NCI-H2227 (cell line): ENCODE measurements around the gene SLC6A3.
A peak's percentile ranks its signal among the peaks of the same experiment; 100 is the strongest.
"Not testable (repeated sequence)": the region's sequence is repeated elsewhere in the genome, so short reads cannot be mapped to it uniquely, and the experiment has no call there.

ENCODE experiments used
- DNase-seq: peaks from one replicate; lab custom pipeline; 2025; ENCODE audit not compliant: unreplicated experiment; lab: John Stamatoyannopoulos, UW

Gene SLC6A3

DNA sequence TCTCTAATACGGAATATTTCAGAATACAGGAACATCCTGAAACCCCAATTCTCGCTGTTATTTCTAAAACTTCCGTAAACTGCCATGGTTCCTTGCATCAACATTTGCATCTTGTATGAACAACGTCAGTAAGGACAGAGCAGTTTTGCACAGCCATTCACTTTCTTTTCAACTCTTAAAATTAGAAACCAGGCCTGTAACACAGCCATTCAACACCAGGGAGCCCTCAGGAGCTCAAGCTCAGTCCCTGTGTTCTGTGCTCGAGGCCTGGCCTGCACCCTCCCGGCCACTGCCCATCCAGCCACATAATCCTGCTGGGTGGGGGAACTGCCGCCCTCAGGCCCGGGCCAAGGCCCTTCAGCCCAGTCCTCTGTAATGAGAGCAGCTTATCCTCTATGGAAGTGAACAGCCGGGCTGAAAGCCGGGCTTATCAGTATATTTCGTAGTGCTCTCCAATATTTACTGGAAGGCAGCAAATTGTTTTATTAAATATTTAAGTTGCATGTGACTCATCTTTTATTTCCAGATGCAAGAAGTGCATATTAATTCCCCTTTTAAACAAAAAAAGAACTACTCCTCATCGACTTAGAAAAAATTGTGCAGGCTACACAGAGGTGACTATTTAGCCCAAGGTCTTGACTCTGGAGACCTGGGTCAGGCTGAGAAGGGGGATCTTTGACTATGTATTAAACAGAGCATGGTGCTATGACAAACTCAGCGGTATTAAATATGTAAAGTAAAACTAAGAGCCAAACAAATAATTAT, 33.2 kb upstream of the SLC6A3 start:
- DNase-seq, result no peak

DNA sequence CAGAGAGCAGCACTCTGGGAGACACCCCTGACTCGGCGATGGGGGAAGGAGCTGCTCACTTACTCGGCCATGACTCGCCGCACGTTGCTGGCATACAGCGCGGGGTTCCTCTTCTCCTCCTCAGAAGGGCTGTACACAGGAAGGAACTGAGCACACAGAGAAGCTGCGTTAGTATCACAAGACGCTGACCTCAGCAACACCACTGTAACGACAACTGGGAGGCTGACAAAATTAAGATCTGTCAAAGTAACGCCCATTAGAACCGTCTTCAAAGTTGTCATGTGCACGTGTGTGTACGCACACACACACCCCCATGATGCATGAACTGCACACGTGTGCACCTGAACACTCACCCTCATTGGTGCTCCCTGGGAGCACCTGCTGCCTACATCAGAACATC, 32.1 kb upstream of the SLC6A3 start:
- DNase-seq, result no peak

DNA sequence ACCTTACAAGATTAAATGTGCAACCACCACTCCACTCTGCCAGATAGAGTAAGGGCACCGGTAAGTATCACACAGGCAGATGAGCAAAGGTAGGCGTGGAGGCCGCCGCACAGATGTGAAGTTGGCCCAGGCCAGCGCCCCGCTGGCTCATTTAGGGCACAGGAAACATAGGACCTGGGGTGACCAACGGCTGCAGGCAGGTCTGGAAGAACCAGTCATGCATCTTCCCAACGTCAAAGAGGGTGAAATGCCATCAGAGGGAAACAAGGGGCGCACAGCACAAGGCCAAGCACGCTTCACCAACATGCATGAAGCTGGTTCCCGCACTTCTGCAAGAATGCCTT, 31.7 kb upstream of the SLC6A3 start:
- DNase-seq, result no peak

DNA sequence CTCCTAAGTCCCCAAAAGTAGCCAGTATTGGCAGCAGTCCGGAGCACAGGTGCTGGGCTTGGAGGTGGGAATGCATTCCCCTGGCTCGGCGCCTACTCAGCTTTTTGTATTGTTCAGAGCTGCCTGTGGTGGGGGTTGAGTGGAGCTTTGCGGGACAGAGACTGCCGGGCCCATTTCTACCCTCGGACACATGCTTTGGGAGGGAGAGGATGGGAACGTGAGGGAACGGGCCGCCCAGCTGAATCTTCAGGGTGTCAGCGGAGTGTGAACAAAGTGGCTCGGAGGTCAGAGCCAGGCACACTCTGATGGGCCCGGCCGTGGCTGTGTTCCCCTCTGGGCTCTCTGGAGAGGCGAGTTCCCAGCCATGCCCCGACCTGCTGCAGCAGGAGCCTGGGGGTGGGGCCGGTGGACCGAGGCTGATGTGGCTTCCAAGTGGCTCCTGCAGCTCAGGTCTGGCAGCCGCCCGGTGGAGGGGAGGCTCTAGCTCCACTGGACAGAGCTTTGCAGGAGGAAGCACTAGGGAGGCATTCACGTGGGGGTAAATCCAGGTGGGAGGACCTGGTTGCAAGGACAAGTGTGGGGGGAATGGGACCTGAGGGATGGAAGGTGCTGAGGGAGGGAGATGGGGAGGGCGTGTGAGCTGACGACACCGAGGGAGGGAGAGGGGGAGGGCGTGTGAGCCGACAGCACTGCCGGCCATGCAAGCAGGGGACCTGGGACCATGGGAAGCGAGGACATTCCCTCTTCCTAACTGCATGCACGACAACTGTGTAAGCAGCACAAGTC, 31.1 kb upstream of the SLC6A3 start:
- no peak for DNase-seq

DNA sequence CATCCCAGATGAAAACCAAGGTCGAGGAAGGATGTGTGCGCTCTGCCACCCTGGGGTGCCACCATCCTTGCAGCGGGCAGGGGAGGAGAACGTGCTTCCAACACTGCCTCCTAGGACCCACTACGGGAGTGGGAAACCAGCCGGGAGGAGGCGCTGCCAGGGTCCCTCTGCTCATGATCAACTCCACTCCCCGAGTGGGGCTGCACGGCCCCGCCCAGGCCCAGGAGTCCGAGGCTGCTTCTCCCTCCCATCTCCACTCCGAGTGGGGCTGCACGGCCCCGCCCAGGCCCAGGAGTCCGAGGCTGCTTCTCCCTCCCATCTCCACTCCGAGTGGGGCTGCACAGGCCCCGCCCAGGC, 30.3 kb upstream of the SLC6A3 start:
- not testable (repeated sequence) for DNase-seq

DNA sequence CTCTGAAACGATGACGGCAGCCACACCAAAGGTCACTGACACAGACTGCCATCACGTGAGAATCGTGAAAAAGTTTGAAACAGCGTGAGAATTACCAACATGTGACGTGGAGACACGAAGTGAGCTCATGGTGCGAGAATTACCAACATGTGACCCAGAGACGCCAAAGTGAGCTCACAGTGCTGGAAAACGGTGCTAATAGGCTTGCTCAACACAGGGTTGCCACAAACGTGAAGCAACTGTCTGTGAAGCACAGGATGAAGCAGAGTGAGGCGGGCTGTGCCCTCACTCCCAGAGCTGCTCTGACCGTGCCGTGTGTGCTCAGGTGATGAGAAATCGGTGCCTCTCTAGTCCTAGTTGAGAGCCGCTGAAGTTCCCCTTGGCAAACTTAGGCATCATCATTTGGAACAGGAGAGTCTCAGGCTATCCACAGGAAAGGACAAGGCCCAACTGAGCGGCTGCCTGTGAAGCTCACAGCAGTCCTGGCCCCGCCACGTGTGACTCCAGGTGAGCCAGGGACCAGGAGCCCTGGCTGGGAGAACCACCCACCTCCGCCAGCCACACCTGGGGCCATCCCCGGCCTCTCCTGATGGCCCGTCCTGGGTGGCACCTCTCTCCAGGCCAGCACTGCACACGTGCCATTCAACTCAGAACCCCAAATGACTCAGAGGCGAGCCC, 29.8 kb upstream of the SLC6A3 start:
- DNase-seq, result no peak

DNA sequence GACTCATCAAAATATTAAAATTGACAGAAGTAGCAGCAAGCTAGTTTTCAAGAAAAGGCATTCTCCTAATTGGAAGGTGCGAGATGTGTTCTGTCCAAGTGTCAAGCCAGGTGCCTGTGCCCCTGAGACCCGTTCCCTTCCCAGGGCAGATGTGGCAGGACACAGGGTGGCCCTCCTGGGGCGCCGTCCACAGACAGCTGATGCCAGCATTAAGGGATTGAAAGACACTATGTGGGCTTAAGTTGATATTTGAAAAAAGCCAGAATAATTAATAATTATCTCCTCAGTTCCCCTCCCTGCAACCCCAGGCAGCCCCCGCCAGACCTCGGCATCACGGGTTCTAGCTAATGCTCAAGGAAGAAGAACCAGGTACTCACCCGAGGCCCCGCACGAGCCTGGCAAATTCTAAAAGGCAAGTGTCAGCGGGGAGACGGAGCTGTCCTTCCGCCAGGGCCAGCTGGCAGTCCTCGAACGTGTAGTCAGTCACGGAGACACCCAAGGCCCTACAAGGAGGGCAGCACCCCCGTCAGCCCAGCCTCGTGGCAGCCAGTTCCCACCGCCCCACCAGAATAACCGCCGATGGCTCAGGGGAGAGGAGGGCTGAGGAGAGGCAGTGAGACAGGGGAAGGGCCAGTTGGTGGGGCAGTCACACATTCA, 29.1 kb upstream of the SLC6A3 start:
- no peak for DNase-seq

DNA sequence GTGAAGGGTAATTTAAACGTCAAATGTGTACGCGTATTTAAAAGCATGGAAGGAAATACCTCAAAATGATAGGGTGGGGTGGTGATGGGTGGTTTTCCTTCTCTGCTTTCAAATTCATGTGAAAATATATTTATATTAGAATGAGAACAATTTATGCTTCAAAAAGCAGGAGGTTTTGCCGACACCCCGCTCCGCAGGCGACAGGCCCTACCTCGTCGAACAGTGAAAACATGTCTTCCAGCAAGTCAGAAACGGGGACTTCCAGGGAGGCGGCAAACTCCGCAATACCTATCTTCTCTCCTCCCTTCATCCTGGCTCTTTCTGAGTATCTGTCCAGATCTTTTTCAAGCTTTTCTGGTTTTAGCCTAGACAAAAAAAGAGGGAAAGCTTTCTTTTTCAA, 28.5 kb upstream of the SLC6A3 start:
- no peak for DNase-seq

DNA sequence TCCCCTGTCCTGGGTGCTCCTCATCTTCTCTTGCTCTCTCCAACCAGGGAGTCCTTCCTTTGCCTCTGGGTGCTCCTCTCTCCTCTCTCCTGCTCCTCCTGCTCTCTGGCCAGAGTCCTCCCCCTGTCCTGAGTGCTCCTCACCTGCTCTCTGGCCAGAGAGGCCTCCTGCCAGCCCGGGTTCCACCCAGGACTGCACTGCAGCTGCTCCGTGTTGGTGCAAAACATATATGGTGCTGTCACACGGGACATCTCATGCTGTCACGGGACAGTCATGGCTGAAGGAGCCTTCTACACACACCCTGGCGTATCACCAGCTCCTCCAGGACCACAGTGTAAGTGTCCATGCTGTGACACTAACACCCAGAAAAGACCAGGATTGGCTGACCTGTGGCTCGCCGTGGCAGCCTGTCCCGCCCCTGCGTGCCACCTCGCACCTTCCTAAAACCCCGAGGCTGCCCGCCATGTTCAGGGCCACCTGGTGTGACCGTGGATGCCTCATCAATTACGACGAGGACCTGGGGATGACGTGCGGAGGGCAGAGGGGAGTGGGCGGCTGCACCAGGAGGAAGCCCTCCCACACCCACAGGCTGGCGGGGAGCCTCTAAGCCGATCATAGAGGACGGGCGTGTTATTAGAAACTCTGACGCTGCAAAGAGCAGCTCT, 27.9 kb upstream of the SLC6A3 start:
- no peak for DNase-seq

DNA sequence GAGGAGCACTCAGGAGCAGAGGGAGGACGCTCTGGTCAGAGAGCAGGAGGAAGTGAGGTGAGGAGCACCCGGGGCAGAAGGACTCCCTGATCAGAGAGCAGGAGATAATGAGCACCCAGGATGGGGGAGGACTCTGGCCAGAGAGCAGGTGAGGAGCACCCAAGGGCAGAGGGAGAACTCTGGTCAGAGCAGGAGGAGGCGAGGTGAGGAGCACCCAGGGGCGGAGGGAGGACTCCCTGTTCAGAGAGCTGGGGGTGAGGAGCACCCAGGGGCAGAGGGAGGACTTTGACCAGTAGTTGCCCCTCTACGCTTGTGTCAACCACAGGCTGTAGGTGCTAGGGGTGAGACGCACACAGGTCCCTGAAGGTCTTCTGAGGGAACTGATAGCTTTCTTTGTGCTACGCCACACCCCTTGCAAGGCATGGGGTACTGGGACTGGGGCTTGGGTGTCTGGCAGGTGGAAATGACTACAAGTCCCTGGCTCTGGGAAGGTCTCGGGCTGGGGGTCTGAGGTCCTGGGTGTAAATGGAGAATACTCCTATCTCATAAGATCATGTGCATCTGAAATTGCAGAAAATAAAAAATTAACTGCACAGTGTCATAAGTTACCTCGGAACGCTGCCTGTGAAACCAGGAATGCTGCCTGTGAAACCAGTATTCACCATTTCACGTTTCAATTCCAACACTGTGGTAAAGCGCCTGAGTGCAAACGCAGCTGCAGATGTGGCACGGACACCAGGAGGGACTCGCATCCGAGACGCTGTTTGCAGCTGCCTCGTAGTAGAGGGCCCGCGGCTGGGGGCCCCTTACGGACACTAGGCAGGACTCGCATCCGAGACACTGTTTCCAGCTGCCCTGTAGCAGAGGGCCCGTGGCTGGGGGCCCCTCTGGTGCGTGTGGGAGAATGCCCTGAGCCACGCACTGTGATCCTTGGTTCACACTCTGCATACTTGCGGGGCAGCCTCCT, 27.0 kb upstream of the SLC6A3 start:
- no peak for DNase-seq

DNA sequence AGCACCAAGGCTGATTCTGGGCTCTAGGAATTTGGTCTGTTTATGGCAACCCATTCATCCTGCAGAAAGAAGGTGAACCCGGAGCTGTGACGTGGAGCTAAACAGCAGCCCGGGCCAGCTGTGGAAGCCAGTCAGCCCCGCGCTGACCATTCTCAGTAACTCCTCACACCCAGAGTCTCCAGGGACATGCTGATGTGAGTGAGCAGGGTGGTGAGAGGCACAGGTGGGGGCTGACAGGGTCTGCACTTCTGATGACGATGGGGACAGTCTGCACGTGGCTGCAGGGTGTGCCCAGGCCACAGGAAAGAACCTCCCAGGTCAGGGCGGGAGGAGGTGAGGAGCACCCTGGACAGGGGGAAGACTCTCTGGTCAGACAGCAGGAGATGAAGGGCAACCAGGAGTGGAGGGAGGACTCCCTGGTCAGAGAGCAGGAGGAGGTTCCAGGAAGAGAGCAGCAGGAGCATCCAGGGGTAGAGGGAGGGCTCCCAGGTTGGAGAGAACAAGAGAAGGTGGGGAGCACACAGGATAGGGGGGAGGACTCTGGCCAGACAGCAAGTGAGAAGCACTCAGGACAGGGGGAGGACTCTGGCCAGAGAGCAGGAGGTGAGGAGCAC, 26.1 kb upstream of the SLC6A3 start:
- DNase-seq, result no peak

DNA sequence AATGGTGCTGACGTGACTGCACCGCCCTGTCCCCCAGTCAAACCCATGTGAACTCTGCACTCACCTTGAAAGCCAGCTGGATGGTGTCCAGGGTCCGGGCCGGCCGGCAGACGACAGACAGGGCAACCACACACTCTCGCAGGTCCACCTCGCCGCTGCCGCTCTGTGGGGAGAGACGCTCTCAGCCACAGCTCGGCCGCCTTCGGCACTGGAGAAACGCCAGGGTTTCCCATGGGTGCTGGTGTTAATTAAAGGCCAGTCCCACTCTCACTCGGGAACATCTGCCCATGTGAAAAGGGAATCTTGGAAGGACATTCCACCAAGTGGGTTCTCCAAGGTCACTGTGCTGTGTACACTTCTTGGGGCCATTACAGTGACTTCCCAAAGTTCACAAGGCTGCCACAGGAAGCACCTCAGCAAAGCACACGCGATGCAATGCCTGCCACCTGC, 25.5 kb upstream of the SLC6A3 start:
- no peak for DNase-seq

DNA sequence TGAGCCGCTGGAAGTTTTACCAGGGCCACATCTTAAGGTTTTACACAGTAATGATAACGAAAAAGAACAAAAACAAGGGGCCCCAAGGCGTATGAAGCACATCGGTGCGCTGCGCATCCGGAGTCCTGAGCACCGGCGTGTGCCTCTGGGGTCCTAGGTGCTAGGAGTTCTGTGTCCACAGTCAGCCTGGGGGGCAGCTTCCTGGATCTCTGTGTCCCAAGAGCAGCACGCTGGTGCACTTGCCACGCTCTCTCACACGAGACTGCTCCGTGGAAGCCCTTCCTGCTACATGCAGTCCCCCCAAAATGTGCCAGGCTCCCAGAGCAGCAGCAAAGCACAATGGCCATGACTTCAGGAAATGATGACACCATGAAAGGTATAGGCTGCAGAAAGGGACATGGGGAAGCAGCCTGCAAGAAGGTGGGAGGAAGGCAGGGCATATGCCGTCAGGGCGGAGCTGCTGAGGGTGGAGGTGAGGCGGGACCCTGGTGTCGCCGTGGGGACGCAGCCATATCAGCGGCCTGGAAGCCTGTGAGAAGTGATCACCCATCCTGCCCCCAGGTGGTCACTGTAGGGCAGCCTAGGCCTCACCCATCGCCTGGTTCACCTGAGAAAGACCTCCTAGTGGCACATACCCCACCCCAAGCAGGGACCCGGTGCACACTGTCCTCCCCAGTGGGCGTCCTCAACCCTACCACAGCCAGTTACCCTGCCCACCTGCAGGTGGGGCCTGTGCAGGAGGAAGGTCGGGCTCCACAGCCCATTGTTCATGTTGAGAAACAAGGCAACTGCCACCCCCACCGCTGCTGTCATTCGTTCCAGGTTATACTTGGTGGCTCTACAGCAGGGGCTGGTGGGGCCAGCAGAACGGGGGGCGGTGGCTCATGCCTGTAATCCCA, 23.6 kb upstream of the SLC6A3 start:
- DNase-seq, result no peak

DNA sequence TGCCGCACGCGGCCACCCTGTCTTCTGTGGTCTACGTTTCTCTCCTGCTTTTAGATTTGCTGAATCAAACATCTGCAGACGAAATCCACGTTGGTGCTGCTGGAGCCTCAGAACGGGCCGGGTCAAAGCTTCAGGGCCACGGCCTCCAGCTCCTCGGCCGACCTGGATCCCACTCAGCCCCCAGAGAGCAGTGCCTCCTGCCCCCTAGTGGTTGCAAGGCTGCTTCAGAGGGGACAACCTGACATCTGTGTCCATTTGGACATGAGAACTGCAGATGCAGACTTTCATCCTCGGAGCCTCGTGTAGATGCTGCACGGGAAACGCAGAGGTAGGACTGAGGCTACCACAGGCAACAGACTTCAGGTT, 23.0 kb upstream of the SLC6A3 start:
- DNase-seq, result peak; percentile 13

DNA sequence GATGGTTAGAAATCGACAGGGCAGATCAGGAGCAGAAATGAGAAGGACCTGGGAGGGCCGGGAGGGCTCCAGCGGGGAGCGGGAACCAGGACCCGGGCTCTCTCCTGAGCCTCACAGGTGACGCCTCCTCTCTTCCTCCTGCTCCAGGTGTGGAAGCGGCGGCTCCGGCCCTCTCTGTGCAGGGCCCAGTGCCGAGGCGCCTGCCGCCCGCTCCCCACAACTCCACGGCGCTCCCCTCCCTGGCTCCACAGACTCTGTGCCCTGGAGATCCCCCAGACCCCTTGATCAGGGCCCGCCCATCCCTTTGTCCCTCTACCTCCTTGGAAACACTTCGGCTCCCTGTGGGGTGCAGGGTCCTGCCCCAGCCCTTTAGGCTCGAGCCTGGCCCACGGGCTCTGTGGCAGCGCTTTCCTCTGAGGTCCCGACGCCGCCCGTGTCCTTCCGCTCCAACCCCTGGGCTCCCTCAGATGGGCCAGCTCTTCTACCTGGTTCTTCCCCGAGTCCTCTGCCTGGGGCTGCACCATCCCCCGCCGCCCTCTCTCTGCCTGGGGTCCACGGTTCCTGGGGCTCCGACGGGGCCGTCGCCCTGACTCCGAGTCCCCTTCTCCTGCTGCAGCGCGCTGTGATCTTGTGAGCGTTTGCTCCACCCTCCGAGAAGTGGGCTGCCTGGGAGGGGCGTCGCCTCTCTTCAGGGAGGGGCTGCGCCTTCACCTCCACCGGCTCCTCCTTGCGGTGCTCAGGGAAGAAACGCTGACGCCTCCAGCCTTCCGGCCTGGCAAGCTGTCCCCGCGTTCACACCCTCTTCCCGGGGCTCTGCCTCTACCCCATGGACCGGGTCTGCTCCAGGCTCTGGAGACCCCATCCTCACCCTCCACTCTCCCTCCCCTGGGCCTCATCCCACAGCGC, 22.4 kb upstream of the SLC6A3 start:
- no peak for DNase-seq

DNA sequence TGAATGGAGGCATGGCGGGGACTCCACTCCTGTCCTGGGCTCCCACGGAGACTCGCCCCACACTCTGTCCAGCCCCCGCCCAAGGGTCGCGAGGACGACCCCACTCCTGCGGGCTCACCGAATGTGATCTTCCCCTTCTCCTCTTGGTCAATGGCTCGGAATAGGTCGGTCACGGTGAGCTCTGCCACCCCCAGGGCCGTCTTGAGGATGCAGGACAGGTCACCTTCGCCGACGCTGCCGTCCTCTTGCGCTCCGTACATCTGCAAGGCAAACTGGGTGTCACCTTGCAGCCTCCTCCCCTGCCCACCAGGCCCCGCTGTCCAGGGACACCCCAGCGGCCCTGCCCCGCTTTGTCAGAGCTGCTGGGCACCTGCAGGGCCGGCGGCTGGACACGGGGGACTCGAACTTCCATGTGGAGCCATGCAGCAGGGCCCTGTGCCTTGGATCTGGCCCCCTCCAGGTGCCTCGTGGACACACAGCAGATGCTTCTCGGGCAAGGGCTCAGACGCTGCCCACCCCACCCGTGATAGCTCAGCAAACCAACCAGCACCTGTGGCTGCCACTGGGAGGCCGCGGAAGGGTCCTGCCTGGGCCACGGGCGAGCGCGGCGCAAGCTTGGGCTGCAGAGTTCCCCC, 21.5 kb upstream of the SLC6A3 start:
- DNase-seq, result no peak

DNA sequence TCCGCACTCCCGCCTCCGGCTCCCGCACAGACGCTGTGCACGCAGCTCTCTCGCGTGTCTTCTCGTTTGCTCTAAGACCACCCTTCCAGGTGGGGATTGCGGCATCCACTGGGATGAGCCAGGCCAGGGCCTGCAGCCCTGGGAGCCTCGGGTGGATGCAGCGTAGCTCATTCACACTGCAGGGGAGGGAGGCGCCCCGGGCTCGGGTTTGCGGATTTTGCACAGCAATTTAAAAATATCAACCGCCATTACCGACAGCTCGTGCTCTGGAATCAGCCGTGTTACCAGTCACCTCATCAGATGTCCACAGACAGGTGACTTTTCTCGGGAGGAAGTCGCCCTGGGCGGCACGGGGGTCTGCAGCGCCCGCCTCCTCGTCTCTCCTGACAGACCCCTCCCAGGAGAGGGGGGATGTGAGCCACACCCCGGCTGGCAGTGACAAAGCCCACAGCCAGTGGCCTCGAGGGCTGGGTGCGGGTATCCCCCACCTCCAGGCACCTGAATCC, 20.8 kb upstream of the SLC6A3 start:
- DNase-seq, result no peak
